T-helper 22 cell (primary cell): Measurements from ENCODE around the gene ZSCAN10.

ENCODE experiments used
- DNase-seq: peaks from one replicate; pipeline ENCODE4 v3.0.0-alpha.2; 2020; ENCODE audit warnings: low read depth

The ZSCAN10 gene

GRCh38 chr16:3112058-3112880 is 13.2 kb upstream of the ZSCAN10 start, which contains the start of gene ZNF205:
TSS of gene ZNF205 (plus strand) at chr16:3112586. CDS start at chr16:3113431, 845 bp downstream.
- no peak for DNase-seq

DNA sequence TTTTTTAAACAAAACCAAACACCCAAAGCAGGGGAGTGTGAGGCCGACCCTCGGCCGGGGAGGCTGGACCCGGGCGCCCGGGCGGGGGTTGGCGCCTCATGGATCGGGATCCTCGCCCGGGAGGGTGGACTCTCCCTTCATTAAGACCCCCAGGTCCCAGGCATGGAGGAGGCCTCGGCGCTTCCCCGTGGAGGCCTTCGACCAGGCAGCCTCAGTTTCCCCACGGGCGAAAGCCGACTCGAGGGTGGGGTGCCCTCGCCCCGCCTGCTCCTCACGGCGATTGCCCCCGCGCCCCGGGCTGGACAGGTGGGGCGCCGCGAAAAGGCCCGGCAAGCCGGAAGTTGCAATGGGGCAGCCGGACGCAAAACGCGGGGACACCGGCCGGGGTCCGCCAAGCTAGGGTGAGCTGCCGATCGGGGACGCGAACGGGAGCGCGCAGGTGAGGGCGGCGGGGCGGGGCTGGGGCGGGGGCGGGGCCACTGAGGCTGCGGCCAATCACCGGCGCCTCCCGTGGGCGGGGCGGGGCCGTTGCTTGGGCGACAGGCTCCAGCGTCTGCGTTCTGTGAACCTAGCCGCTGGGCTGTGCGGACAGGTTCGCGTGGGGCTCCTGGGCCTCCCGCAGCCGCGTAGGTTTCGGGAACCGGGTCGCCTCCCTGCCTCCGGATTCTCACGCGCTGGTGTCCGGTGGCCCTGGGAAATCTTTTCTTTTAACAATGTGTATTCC is 7.3 kb upstream of the ZSCAN10 start:
- DNase-seq, result peak; percentile 84

GRCh38 chr16:3101841-3102470 is 2.9 kb upstream of the ZSCAN10 start:
- DNase-seq, result no peak

- DNase-seq, result no peak
Observed at GRCh38 chr16:3101018-3101840, 2.1 kb upstream of the ZSCAN10 start.

- DNase-seq, result peak; percentile 83
Observed at GRCh38 chr16:3099732-3100499, 822 bp upstream of the ZSCAN10 start.

DNA sequence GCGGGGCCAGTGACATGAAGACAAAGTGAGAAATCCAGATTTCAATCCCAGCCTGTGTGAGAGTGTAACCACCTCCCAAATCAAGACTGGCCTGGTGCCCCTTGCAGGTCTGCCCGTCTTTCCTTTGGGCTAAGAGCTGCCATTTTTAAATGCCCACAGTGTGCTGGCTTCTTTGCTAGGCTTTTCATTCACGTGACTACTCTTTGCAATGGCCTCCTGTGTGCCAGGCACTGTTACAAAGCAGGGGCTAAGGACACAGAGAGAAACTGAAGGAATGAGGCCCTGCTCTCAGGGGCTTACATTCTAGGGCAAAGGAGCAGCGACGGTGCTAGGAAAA is 269 bp upstream of the ZSCAN10 start:
- no peak for DNase-seq

DNA sequence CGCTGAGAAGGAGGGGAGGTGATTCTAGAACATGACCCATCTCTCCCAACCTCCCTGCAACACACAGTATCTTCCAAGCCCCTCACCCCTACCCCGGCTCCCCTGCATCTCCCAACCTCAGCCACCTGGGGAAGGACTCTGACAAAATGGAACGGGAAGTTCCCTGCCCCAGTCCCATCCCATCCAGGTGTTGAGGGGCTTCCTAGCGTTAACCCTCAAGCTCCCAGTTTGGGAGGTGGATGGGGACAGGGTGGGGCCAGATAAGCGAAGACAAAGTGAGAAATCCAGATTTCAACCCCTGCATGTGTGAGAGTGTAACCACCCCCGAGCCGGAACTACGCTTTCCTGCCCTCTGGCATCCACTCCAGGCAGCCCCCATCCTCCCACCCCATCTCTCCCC is 1.8 kb downstream of the ZSCAN10 start:
- no peak for DNase-seq

- no peak for DNase-seq
Observed at GRCh38 chr16:3096362-3096761, 2.7 kb downstream of the ZSCAN10 start.

GRCh38 chr16:3095869-3096268 is 3.2 kb downstream of the ZSCAN10 start:
- peak; percentile 48 for DNase-seq

- no peak for DNase-seq
Observed at GRCh38 chr16:3094289-3095027, 4.6 kb downstream of the ZSCAN10 start.

- no peak for DNase-seq
Observed at GRCh38 chr16:3092501-3092941, 6.6 kb downstream of the ZSCAN10 start.

DNA sequence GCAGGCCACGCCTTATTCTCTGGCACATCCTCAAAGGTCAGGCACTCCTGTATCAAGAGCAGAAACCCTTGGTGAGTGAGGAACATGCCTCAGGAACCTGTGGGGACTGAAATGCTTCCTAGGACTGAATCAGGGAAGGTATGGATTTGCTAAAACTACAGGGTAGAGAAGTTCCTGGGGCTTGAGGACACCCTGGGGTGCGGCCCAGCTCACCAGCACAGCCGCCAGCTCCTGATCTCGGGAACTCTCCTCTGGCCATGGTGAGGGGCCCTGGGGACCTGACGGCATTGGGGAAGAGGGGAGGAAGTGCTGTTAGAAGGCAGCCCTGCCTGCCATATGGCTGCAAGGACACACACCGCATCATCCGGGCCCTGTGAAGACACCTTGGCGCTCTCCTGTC is 7.5 kb downstream of the ZSCAN10 start:
- DNase-seq, result no peak

- no peak for DNase-seq
Observed at GRCh38 chr16:3089717-3090592, 9.1 kb downstream of the ZSCAN10 start.

GRCh38 chr16:3088925-3089716 is 10.0 kb downstream of the ZSCAN10 start:
- DNase-seq, result no peak

DNA sequence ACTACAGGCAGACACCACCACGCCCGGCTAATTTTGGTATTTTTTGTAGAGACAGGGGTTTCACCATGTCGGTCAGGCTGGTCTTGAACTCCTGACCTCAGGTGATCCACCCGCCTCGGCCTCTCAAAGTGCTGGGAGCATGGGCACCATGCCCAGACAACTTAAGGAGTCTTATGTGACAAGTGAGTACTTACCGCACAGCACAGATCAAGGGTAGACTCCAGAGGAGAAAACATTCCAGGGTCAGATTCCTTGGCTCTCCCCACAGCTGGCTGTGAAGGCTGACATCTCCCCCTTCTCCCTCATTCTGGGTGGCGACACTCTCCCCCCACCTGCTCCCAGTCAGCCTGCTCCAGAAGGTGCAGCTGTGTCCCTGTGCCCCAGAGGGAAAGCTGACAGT is 10.6 kb downstream of the ZSCAN10 start:
- no peak for DNase-seq

- no peak for DNase-seq
Observed at GRCh38 chr16:3087243-3088235, 11.6 kb downstream of the ZSCAN10 start.

GRCh38 chr16:3086596-3087242 is 12.4 kb downstream of the ZSCAN10 start:
- DNase-seq, result no peak
